Measurements from ENCODE around the gene CUEDC1. TPM values are rescaled to one million over a fixed set of nuclear protein-coding genes. Genes with fewer than 3 reads are reported as not detected.

Gene CUEDC1
- total RNA-seq, 1 experiment from 2014 or later, result 61.4 TPM

DNA sequence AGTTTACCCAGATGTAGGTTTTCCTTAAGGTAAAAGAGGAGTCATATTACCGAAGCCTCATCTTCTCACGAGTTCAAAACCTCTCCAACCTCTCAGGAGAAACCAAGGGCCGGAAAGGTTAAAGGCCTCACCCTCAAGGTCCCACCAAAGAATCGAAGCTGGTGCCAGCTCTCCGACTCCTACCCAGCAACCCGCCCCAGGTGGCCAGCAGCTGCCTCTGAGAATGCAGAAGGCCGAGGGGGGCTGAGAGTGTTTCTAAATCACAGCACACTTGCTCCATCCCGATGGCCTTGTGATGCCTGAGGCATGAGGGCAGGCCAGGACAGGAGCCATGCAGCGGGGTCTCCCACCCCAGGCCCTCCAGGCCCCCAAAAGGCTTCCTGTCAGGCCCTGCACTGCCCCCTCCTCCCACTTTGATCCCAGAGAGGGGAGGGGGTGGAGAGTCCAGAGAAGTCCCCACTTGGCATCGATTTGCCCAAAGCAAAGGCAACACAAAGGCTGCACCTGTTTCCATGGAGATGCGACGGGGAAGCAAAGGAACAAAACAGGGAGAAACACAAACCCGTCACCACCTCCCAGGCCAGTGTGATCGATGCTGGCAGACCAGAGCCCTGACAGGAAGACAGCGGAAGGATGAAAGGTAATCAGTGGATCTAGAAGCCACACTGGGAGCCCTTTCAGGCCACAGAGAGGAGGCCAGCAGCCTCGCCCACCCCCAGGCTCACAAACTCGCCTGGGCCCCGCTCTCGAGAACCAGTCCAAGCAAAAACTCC lies 39.0 kb downstream of the CUEDC1 start:
- H2AFZ ChIP-seq, result no peak overlapping the region
- no peak overlapping the region for H3K4me2 ChIP-seq
- H3K27ac ChIP-seq, result no peak overlapping the region
- H3K36me3 ChIP-seq (ENCODE audit: low read depth), result no peaks in the 10 kb centered on the region
- no peaks in the 10 kb centered on the region for H3K27me3 ChIP-seq (ENCODE audit: insufficient read depth, low read depth)
- no peaks in the 10 kb centered on the region for H3K9me2 ChIP-seq (ENCODE audit: insufficient read depth)
- no peaks in the 10 kb centered on the region for H3K9me3 ChIP-seq (ENCODE audit: insufficient read depth, low read depth)
- H3F3A ChIP-seq (ENCODE audit: insufficient read depth, low read depth), result peaks cover 34% of the 10 kb centered on the region; the same call in 1 of the 2 replicates
- no peak for DNase-seq
- H3K79me2 ChIP-seq (ENCODE audit: low read depth), result peaks cover 7% of the 10 kb centered on the region; the same call in 1 of the 2 replicates
- peaks cover 54% of the 10 kb centered on the region for H3K4me1 ChIP-seq (replicated peaks; ENCODE audit: insufficient read depth)
- CTCF ChIA-PET, result interaction anchor here (0.6 kb wide), 1 partner anchor 29 kb away, joined by 5 read pairs; no protein-coding TSS in a partner anchor
- H3K4me3 ChIP-seq, result no peak overlapping the region
- intact Hi-C loops (cut with micrococcal nuclease; ENCODE audit: unreplicated experiment), result no loop called here
- TF ChIP-seq EZH2 (IDR thresholded peaks at IDR 0.05; ENCODE audit: low read depth), result no peak
- TF ChIP-seq CTCF (conservative IDR thresholded peaks at IDR 0.05), result no peak
- BruUV-seq (replicated peaks), result no TSS peak
- POLR2A ChIA-PET (ENCODE audit: unreplicated experiment), result no interaction called here
- H4K20me1 ChIP-seq (ENCODE audit: insufficient read depth), result 0 out of 2 replicates have a peak, but pooled peaks cover 3% of the 10 kb centered on the region

DNA sequence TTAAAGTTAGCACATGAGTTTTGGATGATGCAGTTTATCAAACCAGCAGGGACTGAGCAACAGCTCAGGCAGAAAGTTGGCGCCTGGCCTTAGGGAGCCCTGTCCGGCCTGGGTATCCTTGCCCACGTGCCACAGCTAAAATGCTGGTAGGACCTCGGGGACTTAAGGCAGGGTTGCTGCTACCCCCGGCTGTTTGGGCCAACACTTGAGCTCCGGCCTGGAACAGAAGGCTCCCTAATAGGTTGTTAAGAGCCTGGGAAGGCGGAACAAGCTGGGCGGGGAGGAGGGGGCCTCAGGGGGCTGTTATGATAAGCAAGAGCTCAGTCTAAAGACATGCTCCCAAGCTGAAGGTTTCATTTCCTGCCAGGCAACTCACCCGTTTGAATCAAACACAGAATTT lies 39.7 kb downstream of the CUEDC1 start:
- Histone ChIP-seq H3K27ac (no peak overlapping the region), H3K27me3 (ENCODE audit: insufficient read depth, low read depth) (no peaks in the 10 kb centered on the region), H3K79me2 (ENCODE audit: low read depth) (peaks cover 7% of the 10 kb centered on the region; the same call in 1 of the 2 replicates), H3F3A (ENCODE audit: insufficient read depth, low read depth) (peaks cover 34% of the 10 kb centered on the region; the same call in 1 of the 2 replicates), H3K4me3 (no peak overlapping the region), H3K36me3 (ENCODE audit: low read depth) (no peaks in the 10 kb centered on the region), H3K9me3 (ENCODE audit: insufficient read depth, low read depth) (no peaks in the 10 kb centered on the region), H3K9me2 (ENCODE audit: insufficient read depth) (no peaks in the 10 kb centered on the region), H3K4me2 (no peak overlapping the region), H4K20me1 (ENCODE audit: insufficient read depth) (0 out of 2 replicates have a peak, but pooled peaks cover 3% of the 10 kb centered on the region), H3K4me1 (replicated peaks; ENCODE audit: insufficient read depth) (peaks cover 54% of the 10 kb centered on the region), H2AFZ (no peak overlapping the region)
- ChIA-PET POLR2A (ENCODE audit: unreplicated experiment) (no interaction called here), CTCF (interaction anchor here (0.5 to 0.6 kb wide), 2 partner anchors 29 to 65 kb away, joined by 5 to 8 read pairs; no protein-coding TSS in a partner anchor)
- intact Hi-C loops (cut with micrococcal nuclease; ENCODE audit: unreplicated experiment), result no loop called here
- TF ChIP-seq EZH2 (IDR thresholded peaks at IDR 0.05; ENCODE audit: low read depth), result no peak
- no peak for TF ChIP-seq CTCF (conservative IDR thresholded peaks at IDR 0.05)
- BruUV-seq (replicated peaks), result no TSS peak
- no peak for DNase-seq

DNA sequence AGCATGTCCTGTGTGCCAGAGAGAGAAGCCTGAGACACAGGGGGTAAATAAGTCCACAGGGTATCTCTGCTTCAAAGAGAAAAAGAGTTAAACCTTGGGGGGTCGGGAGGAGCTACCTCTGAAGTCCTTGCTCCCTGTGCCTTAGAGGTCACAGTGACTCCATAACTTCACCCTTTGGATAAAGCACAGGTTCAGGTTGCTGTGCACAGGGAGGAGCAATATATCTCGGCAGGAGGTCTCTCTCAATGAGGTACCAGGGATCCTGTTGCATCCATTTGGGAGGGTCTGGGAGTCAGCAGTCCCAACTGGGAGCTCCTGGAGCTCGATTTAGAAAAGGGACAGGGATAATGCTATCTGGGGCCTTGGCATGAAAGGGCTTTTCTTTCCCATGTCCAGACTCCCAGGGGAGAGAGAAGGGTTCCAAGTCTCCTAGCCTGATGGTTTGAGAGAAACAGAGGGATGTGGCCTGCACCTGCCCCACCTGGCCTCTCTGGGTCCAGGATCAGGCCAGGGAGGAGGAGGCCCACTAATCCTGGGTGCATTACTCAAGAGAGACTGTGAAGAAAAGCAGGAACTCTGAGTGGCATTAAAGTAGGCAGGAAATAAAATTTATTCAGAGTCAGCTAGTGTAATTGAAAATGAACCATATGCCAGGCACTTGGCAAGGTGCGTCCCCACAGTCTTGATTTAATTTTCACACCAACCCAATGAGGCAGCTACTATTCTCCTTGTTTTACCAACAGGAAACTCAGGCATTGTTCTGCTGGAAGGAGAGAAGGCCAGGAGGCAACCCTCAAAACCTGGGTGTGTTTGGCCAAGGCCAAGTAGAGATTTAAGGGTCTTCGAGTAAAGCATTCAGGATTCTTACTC lies 40.7 kb downstream of the CUEDC1 start:
- peaks cover 7% of the 10 kb centered on the region; the same call in 1 of the 2 replicates for H3K79me2 ChIP-seq (ENCODE audit: low read depth)
- TF ChIP-seq CTCF (conservative IDR thresholded peaks at IDR 0.05) (no peak), EZH2 (IDR thresholded peaks at IDR 0.05; ENCODE audit: low read depth) (no peak)

More for the DNA sequence above, 40.7 kb downstream of the CUEDC1 start:
- intact Hi-C loops (cut with micrococcal nuclease; ENCODE audit: unreplicated experiment), result no loop called here
- Histone ChIP-seq H3K27me3 (ENCODE audit: insufficient read depth, low read depth) (no peaks in the 10 kb centered on the region), H3K4me2 (no peak overlapping the region), H4K20me1 (ENCODE audit: insufficient read depth) (no peaks in the 10 kb centered on the region), H3K36me3 (ENCODE audit: low read depth) (no peaks in the 10 kb centered on the region), H3K9me2 (ENCODE audit: insufficient read depth) (no peaks in the 10 kb centered on the region), H2AFZ (no peak overlapping the region), H3F3A (ENCODE audit: insufficient read depth, low read depth) (peaks cover 28% of the 10 kb centered on the region; the same call in 1 of the 2 replicates), H3K9me3 (ENCODE audit: insufficient read depth, low read depth) (no peaks in the 10 kb centered on the region), H3K27ac (no peak overlapping the region), H3K4me3 (no peak overlapping the region), H3K4me1 (replicated peaks; ENCODE audit: insufficient read depth) (peaks cover 52% of the 10 kb centered on the region)
- no peak for DNase-seq
- CTCF ChIA-PET, result interaction anchor here (0.5 to 0.6 kb wide), 2 partner anchors 30 to 64 kb away, joined by 4 to 8 read pairs; no protein-coding TSS in a partner anchor
- POLR2A ChIA-PET (ENCODE audit: unreplicated experiment), result interaction anchor here (0.5 to 0.6 kb wide), 2 partner anchors 79 to 80 kb away, joined by 5 to 6 read pairs; no protein-coding TSS in a partner anchor
- no TSS peak for BruUV-seq (replicated peaks)

All from PC-9 (cell line).